ENCODE data around the gene NEURL4.
"Not testable (repeated sequence)": the region's sequence is repeated elsewhere in the genome, so short reads cannot be mapped to it uniquely, and the experiment has no call there.

The NEURL4 gene

GRCh38 chr17:7328840-7329373 is at the start of gene NEURL4:
TSS of gene NEURL4 (minus strand) at chr17:7329335. CDS start at chr17:7329312, 23 bp downstream.
- no peak for DNase-seq (ENCODE audit: low spot score)

GRCh38 chr17:7374353-7374752 is 45.2 kb upstream of the NEURL4 start:
- DNase-seq (ENCODE audit: low spot score), result no peak

GRCh38 chr17:7370853-7371252 is 41.7 kb upstream of the NEURL4 start:
- DNase-seq (ENCODE audit: low spot score), result no peak

- DNase-seq (ENCODE audit: low spot score), result no peak
Observed at GRCh38 chr17:7369825-7370224, 40.7 kb upstream of the NEURL4 start.

GRCh38 chr17:7368599-7368994 is 39.5 kb upstream of the NEURL4 start:
- DNase-seq (ENCODE audit: low spot score), result not testable (repeated sequence)

GRCh38 chr17:7367918-7368598 is 38.9 kb upstream of the NEURL4 start:
- no peak for DNase-seq (ENCODE audit: low spot score)

GRCh38 chr17:7367083-7367482 is 37.9 kb upstream of the NEURL4 start:
- DNase-seq (ENCODE audit: low spot score), result no peak

- not testable (repeated sequence) for DNase-seq (ENCODE audit: low spot score)
Observed at GRCh38 chr17:7365963-7366362, 36.8 kb upstream of the NEURL4 start.

- DNase-seq (ENCODE audit: low spot score), result no peak
Observed at GRCh38 chr17:7363311-7363710, 34.2 kb upstream of the NEURL4 start.

GRCh38 chr17:7361906-7362305 is 32.8 kb upstream of the NEURL4 start:
- DNase-seq (ENCODE audit: low spot score), result no peak

GRCh38 chr17:7357381-7357780 is 28.2 kb upstream of the NEURL4 start:
- DNase-seq (ENCODE audit: low spot score), result no peak

- DNase-seq (ENCODE audit: low spot score), result no peak
Observed at GRCh38 chr17:7356756-7357155, 27.6 kb upstream of the NEURL4 start.

GRCh38 chr17:7356072-7356549 is 27.0 kb upstream of the NEURL4 start:
- peak; percentile 84 for DNase-seq (ENCODE audit: low spot score)

GRCh38 chr17:7355573-7355972 is 26.4 kb upstream of the NEURL4 start:
- DNase-seq (ENCODE audit: low spot score), result no peak

- no peak for DNase-seq (ENCODE audit: low spot score)
Observed at GRCh38 chr17:7355053-7355452, 25.9 kb upstream of the NEURL4 start, which contains the start of gene TMEM95. TSS of gene TMEM95 (plus strand) at chr17:7355156. CDS start at chr17:7355205, 49 bp downstream.

- no peak for DNase-seq (ENCODE audit: low spot score)
Observed at GRCh38 chr17:7354262-7354843, 25.2 kb upstream of the NEURL4 start.

GRCh38 chr17:7352910-7353635 is 23.9 kb upstream of the NEURL4 start:
- no peak for DNase-seq (ENCODE audit: low spot score)

GRCh38 chr17:7352503-7352889 is 23.4 kb upstream of the NEURL4 start:
- no peak for DNase-seq (ENCODE audit: low spot score)

- peak; percentile 88 for DNase-seq (ENCODE audit: low spot score)
Observed at GRCh38 chr17:7351665-7352502, 22.7 kb upstream of the NEURL4 start, which contains the start of gene KCTD11. TSS of gene KCTD11 (plus strand) at chr17:7352162.

GRCh38 chr17:7348478-7349242 is 19.5 kb upstream of the NEURL4 start:
- DNase-seq (ENCODE audit: low spot score), result no peak
